ENCODE data around the gene ADGRB3.
"Not testable (repeated sequence)": the region's sequence is repeated elsewhere in the genome, so short reads cannot be mapped to it uniquely, and the experiment has no call there.

The ADGRB3 gene

GRCh38 chr6:69232008-69232407 is 596.9 kb downstream of the ADGRB3 start:
- peak in 13 of 56 donors; percentile 0 to 65 (median 26) for DNase-seq

GRCh38 chr6:69232496-69232895 is 597.4 kb downstream of the ADGRB3 start:
- peak in 19 of 56 donors; percentile 1 to 65 (median 8) for DNase-seq

- DNase-seq, result peak in 55 of 56 donors; percentile 6 to 88 (median 49)
Observed at GRCh38 chr6:69232911-69233448, 597.9 kb downstream of the ADGRB3 start.

- no peak for DNase-seq
Observed at GRCh38 chr6:69238067-69238466, 603.0 kb downstream of the ADGRB3 start.

GRCh38 chr6:69246983-69247382 is 611.9 kb downstream of the ADGRB3 start:
- no peak for DNase-seq

GRCh38 chr6:69261010-69261409 is 625.9 kb downstream of the ADGRB3 start:
- no peak for DNase-seq

GRCh38 chr6:69263297-69263696 is 628.2 kb downstream of the ADGRB3 start:
- DNase-seq, result no peak

GRCh38 chr6:69265090-69265489 is 630.0 kb downstream of the ADGRB3 start:
- no peak for DNase-seq

GRCh38 chr6:69265706-69266105 is 630.6 kb downstream of the ADGRB3 start:
- no peak for DNase-seq

- DNase-seq, result no peak
Observed at GRCh38 chr6:69276204-69276603, 641.1 kb downstream of the ADGRB3 start.

GRCh38 chr6:69279805-69280204 is 644.7 kb downstream of the ADGRB3 start:
- DNase-seq, result peak in 34 of 56 donors; percentile 1 to 75 (median 20)

GRCh38 chr6:69280858-69281257 is 645.8 kb downstream of the ADGRB3 start:
- no peak for DNase-seq

GRCh38 chr6:69284176-69284730 is 649.2 kb downstream of the ADGRB3 start:
- no peak for DNase-seq

GRCh38 chr6:69285054-69285453 is 650.0 kb downstream of the ADGRB3 start:
- DNase-seq, result no peak

- DNase-seq, result no peak
Observed at GRCh38 chr6:69286331-69286730, 651.2 kb downstream of the ADGRB3 start.

- not testable (repeated sequence) for DNase-seq
Observed at GRCh38 chr6:69288198-69288597, 653.1 kb downstream of the ADGRB3 start.

- no peak for DNase-seq
Observed at GRCh38 chr6:69289689-69290495, 654.8 kb downstream of the ADGRB3 start.

GRCh38 chr6:69293471-69293870 is 658.4 kb downstream of the ADGRB3 start:
- no peak for DNase-seq

- DNase-seq, result peak in 7 of 56 donors; percentile 1 to 43 (median 10)
Observed at GRCh38 chr6:69294407-69294806, 659.3 kb downstream of the ADGRB3 start.

- DNase-seq, result no peak
Observed at GRCh38 chr6:69294862-69295261, 659.8 kb downstream of the ADGRB3 start.

GRCh38 chr6:69303382-69303781 is 668.3 kb downstream of the ADGRB3 start:
- no peak for DNase-seq

- DNase-seq, result no peak
Observed at GRCh38 chr6:69305456-69305855, 670.4 kb downstream of the ADGRB3 start.

GRCh38 chr6:69308584-69308983 is 673.5 kb downstream of the ADGRB3 start:
- no peak for DNase-seq
